ENCODE measurements around the gene ZNF775. TPM values are rescaled to one million over a fixed set of nuclear protein-coding genes. Genes with fewer than 3 reads are reported as not detected.

ZNF775 gene
- total and polyA plus RNA-seq, 2 of the 13 experiments (the other 11 are each of a cell fraction or from before 2014, with no cell fraction given): 3.1 to 3.2 TPM

- no peak for TF ChIP-seq ZNF225 (CRISPR knock-in tag; IDR thresholded peaks at IDR 0.05)
- TF ChIP-seq ZNF503 (CRISPR knock-in tag; IDR thresholded peaks at IDR 0.05): no peak
- TF ChIP-seq GATA4 (IDR thresholded peaks at IDR 0.05; ENCODE audit: borderline replicate concordance, low read depth): no peak
- TF ChIP-seq RFXANK (CRISPR knock-in tag; IDR thresholded peaks at IDR 0.05): no peak
- TF ChIP-seq NFE2L2 (IDR thresholded peaks at IDR 0.05; ENCODE audit: low read length): no peak
- no peak for TF ChIP-seq ZNF317 (CRISPR knock-in tag; IDR thresholded peaks at IDR 0.05)
- no peak for TF ChIP-seq ZNF510 (CRISPR knock-in tag; IDR thresholded peaks at IDR 0.05; ENCODE audit: low read depth)
- TF ChIP-seq PHF8 (CRISPR knock-in tag; IDR thresholded peaks at IDR 0.05): peak; percentile 43; the same call in 1 of the 2 replicates
- no peak for TF ChIP-seq SMYD3 (CRISPR knock-in tag; IDR thresholded peaks at IDR 0.05)
- TF ChIP-seq IKZF4 (CRISPR knock-in tag; IDR thresholded peaks at IDR 0.05; ENCODE audit: borderline replicate concordance, low read depth, not compliant biosample characterization): no peak
- TF ChIP-seq SOX13 (IDR thresholded peaks at IDR 0.05): no peak
- no peak for TF ChIP-seq SOX13 (CRISPR knock-in tag; conservative IDR thresholded peaks at IDR 0.05 in 1 of 2, IDR thresholded peaks at IDR 0.05 in 1 of 2)
- no peak for TF ChIP-seq MED13 (CRISPR knock-in tag; IDR thresholded peaks at IDR 0.05)
- TF ChIP-seq ZBTB1 (CRISPR knock-in tag; IDR thresholded peaks at IDR 0.05; ENCODE audit: borderline replicate concordance): no peak
- TF ChIP-seq, protein P1, sequence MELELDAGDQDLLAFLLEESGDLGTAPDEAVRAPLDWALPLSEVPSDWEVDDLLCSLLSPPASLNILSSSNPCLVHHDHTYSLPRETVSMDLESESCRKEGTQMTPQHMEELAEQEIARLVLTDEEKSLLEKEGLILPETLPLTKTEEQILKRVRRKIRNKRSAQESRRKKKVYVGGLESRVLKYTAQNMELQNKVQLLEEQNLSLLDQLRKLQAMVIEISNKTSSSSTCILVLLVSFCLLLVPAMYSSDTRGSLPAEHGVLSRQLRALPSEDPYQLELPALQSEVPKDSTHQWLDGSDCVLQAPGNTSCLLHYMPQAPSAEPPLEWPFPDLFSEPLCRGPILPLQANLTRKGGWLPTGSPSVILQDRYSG (CRISPR knock-in tag; IDR thresholded peaks at IDR 0.05): no peak
- no peak for TF ChIP-seq STAT5B (CRISPR knock-in tag; IDR thresholded peaks at IDR 0.05)
- no peak for TF ChIP-seq GATAD1 (CRISPR knock-in tag; IDR thresholded peaks at IDR 0.05)
- TF ChIP-seq NCOA5 (CRISPR knock-in tag; IDR thresholded peaks at IDR 0.05): no peak
- TF ChIP-seq PAX8 (CRISPR knock-in tag; IDR thresholded peaks at IDR 0.05; ENCODE audit: borderline replicate concordance): no peak
- TF ChIP-seq THAP11 (CRISPR knock-in tag; IDR thresholded peaks at IDR 0.05): no peak
- no peak for TF ChIP-seq ZNF704 (CRISPR knock-in tag; IDR thresholded peaks at IDR 0.05; ENCODE audit: borderline replicate concordance)
- TF ChIP-seq, protein P2, sequence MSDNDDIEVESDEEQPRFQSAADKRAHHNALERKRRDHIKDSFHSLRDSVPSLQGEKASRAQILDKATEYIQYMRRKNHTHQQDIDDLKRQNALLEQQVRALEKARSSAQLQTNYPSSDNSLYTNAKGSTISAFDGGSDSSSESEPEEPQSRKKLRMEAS (IDR thresholded peaks at IDR 0.05): 0 out of 2 replicates have a peak, but pooled peaks have one; percentile 12
- no peak for TF ChIP-seq E2F1 (CRISPR knock-in tag; IDR thresholded peaks at IDR 0.05)
- no peak for TF ChIP-seq NPAS2 (CRISPR knock-in tag; IDR thresholded peaks at IDR 0.05; ENCODE audit: borderline replicate concordance)
- 0 out of 2 replicates have a peak, but pooled peaks have one; percentile 13 for TF ChIP-seq NR2C2 (CRISPR knock-in tag; IDR thresholded peaks at IDR 0.05; ENCODE audit: borderline replicate concordance)
- TF ChIP-seq ZNF605 (CRISPR knock-in tag; IDR thresholded peaks at IDR 0.05): no peak
- TF ChIP-seq, protein P3, sequence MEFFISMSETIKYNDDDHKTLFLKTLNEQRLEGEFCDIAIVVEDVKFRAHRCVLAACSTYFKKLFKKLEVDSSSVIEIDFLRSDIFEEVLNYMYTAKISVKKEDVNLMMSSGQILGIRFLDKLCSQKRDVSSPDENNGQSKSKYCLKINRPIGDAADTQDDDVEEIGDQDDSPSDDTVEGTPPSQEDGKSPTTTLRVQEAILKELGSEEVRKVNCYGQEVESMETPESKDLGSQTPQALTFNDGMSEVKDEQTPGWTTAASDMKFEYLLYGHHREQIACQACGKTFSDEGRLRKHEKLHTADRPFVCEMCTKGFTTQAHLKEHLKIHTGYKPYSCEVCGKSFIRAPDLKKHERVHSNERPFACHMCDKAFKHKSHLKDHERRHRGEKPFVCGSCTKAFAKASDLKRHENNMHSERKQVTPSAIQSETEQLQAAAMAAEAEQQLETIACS (CRISPR knock-in tag; IDR thresholded peaks at IDR 0.05): no peak
Measured at GRCh38 chr7:150340875-150341262, 38.3 kb upstream of the ZNF775 start (continued).
